GM23338 (cell line): ENCODE results near the gene TREML4. TPM values are rescaled to one million over a fixed set of nuclear protein-coding genes. Genes with fewer than 3 reads are reported as not detected.
A peak's percentile ranks its signal among the peaks of the same experiment; 100 is the strongest.

ENCODE experiments used
- ATAC-seq: fragments of 200-7000 bp; cut with Tn5 transposase; 3 replicates; pipeline ENCODE4 v1.9.1; 2020
- DNase-seq: peaks from one replicate; pipeline ENCODE4 v3.0.0-alpha.2; 2015; ENCODE audit warnings: low spot score
- H2AFZ ChIP-seq: fragments of 200-600 bp; sonication (generic); 2 replicates; pipeline ENCODE4 v1.8.0; 2016; ENCODE audit warnings: antibody characterized with exemption, mild to moderate bottlenecking, moderate library complexity
- H3F3A ChIP-seq: fragments of 200-600 bp; sonication (generic); replicated peaks from 2 replicates; pipeline ENCODE4 v1.8.0; 2017; ENCODE audit warnings: antibody characterized with exemption, mixed run types, low read depth
- H3K27ac ChIP-seq: fragments of 200-600 bp; sonication (generic); 2 replicates; pipeline ENCODE4 v1.6.1; 2016; ENCODE audit warnings: low read depth
- H3K27me3 ChIP-seq: fragments of 200-600 bp; sonication (generic); 2 replicates; pipeline ENCODE4 v1.8.0; 2016; ENCODE audit warnings: mild to moderate bottlenecking, mixed run types, moderate library complexity; ENCODE audit not compliant: insufficient read depth
- H3K36me3 ChIP-seq: fragments of 200-600 bp; sonication (generic); 2 replicates; pipeline ENCODE4 v1.8.0; 2016; ENCODE audit warnings: mild to moderate bottlenecking; ENCODE audit not compliant: insufficient read depth
- H3K4me1 ChIP-seq: fragments of 200-600 bp; sonication (generic); 2 replicates; pipeline ENCODE4 v1.8.0; 2016; ENCODE audit warnings: mild to moderate bottlenecking, moderate library complexity; ENCODE audit not compliant: insufficient read depth
- H3K4me2 ChIP-seq: fragments of 200-600 bp; sonication (generic); 2 replicates; pipeline ENCODE4 v1.7.1; 2017; ENCODE audit warnings: mixed run types
- H3K4me3 ChIP-seq: fragments of 200-600 bp; sonication (generic); 2 replicates; pipeline ENCODE4 v1.6.1; 2016; ENCODE audit warnings: mixed run types
- H3K79me2 ChIP-seq: fragments of 200-600 bp; sonication (generic); replicated peaks from 2 replicates; pipeline ENCODE4 v1.8.0; 2017; ENCODE audit warnings: mild to moderate bottlenecking; ENCODE audit not compliant: insufficient read depth
- H3K9me2 ChIP-seq: fragments of 200-600 bp; sonication (generic); 2 replicates; pipeline ENCODE4 v1.8.0; 2017; ENCODE audit not compliant: insufficient read depth
- H4K20me1 ChIP-seq: fragments of 200-600 bp; sonication (generic); replicated peaks from 2 replicates; pipeline ENCODE4 v1.8.0; 2017; ENCODE audit warnings: mild to moderate bottlenecking; ENCODE audit not compliant: insufficient read depth
- H3K27ac Mint-ChIP-seq: 2 replicates; pipeline ENCODE4 v1.8.0; 2020; ENCODE audit warnings: inconsistent platforms, mild to moderate bottlenecking, moderate library complexity, mixed read lengths
- H3K27me3 Mint-ChIP-seq: 3 replicates; pipeline ENCODE4 v1.8.0; 2022; ENCODE audit warnings: low read depth, mild to moderate bottlenecking, moderate library complexity, mixed read lengths, inconsistent platforms; ENCODE audit not compliant: insufficient read depth, poor library complexity
- H3K36me3 Mint-ChIP-seq: 3 replicates; pipeline ENCODE4 v1.8.0; 2021; ENCODE audit warnings: low read depth, mild to moderate bottlenecking, inconsistent platforms, moderate library complexity, mixed read lengths
- H3K4me1 Mint-ChIP-seq: 3 replicates; pipeline ENCODE4 v1.8.0; 2020; ENCODE audit warnings: mild to moderate bottlenecking, inconsistent platforms, mixed read lengths
- H3K4me3 Mint-ChIP-seq: 3 replicates; pipeline ENCODE4 v1.8.0; 2021; ENCODE audit warnings: moderate library complexity, mild to moderate bottlenecking, inconsistent platforms, mixed read lengths
- H3K9me3 Mint-ChIP-seq: 3 replicates; pipeline ENCODE4 v1.8.0; 2020; ENCODE audit warnings: moderate library complexity, mild to moderate bottlenecking, inconsistent platforms, mixed read lengths
- CTCF ChIP-seq, 2 experiments: fragments of 200-600 bp in 1 of 2; sonication (generic) in 1 of 2; conservative IDR thresholded peaks; 2 replicates each; pipeline versions ENCODE4 v1.5.1 to v1.6.1; 2016 to 2017; ENCODE audit warnings: antibody characterized with exemption in 2 of 2, low read depth in 2 of 2, mild to moderate bottlenecking in 2 of 2, moderate library complexity in 1 of 2
- ETS1 ChIP-seq: IDR thresholded peaks from 2 replicates; pipeline ENCODE4 v1.6.1; 2016; ENCODE audit warnings: antibody characterized with exemption
- EZH2 ChIP-seq: fragments of 200-600 bp; sonication (generic); IDR thresholded peaks from one replicate; pipeline ENCODE4 v1.8.0; 2017; ENCODE audit warnings: antibody characterized with exemption, mild to moderate bottlenecking, low read depth; ENCODE audit not compliant: unreplicated experiment
- NANOG ChIP-seq: IDR thresholded peaks from 2 replicates; pipeline ENCODE4 v1.6.1; 2016; ENCODE audit warnings: antibody characterized with exemption, borderline replicate concordance
- REST ChIP-seq: IDR thresholded peaks from one replicate; pipeline ENCODE4 v1.6.1; 2018; ENCODE audit warnings: antibody characterized with exemption; ENCODE audit not compliant: unreplicated experiment
- STAT1 ChIP-seq: IDR thresholded peaks from one replicate; pipeline ENCODE4 v1.6.1; 2016; ENCODE audit warnings: antibody characterized with exemption; ENCODE audit not compliant: unreplicated experiment
- ZNF114 ChIP-seq: fragments of 250-450 bp; sonication (Bioruptor Pico); IDR thresholded peaks from 2 replicates; pipeline ENCODE4 v1.5.0; 2020; ENCODE audit warnings: mild to moderate bottlenecking, moderate library complexity
- ZNF331 ChIP-seq: fragments of 250-450 bp; sonication (Bioruptor Pico); IDR thresholded peaks from 2 replicates; pipeline ENCODE4 v1.5.0; 2020; ENCODE audit warnings: low read depth, mild to moderate bottlenecking, moderate library complexity
- polyA plus RNA-seq: library from polyadenylated mRNA; unstranded; fragments of >200 nt; fragmentation: Nextera tagmentation; extraction: Ambion mirVana; gene quantifications from 2 replicates; pipeline ENCODE4 v1.2.1, GENCODE V29; 2016
- total RNA-seq: library from RNA; depleted of rRNA; stranded (reverse); fragments of >200 nt; shearing (Covaris generic); gene quantifications from 2 replicates; pipeline ENCODE4 v1.2.3, GENCODE V29; 2014

TREML4 gene
- total and polyA plus RNA-seq, 2 experiments from 2014 or later: not detected

- Mint-ChIP-seq H3K36me3 (no peaks in the 10 kb centered on the region; the same call in 2 of the 3 replicates), H3K4me1 (peaks cover 8% of the 10 kb centered on the region), H3K27ac (no peak overlapping the region; the same call in 1 of the 2 replicates), H3K27me3 (peaks cover 3% of the 10 kb centered on the region), H3K9me3 (no peaks in the 10 kb centered on the region), H3K4me3 (no peak overlapping the region)
- no peaks in the 10 kb centered on the region for H3K27me3 ChIP-seq
- H3K4me3 ChIP-seq: no peak overlapping the region
- no peaks in the 10 kb centered on the region for H4K20me1 ChIP-seq
- no peak overlapping the region for H3K4me2 ChIP-seq
- H3K79me2 ChIP-seq: no peaks in the 10 kb centered on the region
- no peaks in the 10 kb centered on the region for H3F3A ChIP-seq
- ATAC-seq (peak; percentile 93), DNase-seq (peak; percentile 52)
- H3K27ac ChIP-seq: no peak overlapping the region
- no peak overlapping the region for H2AFZ ChIP-seq
- TF ChIP-seq REST (no peak), CTCF (conservative IDR thresholded peaks at IDR 0.05; ENCODE audit: low read depth in 2 of 2) (peak; percentile 36 to 72), STAT1 (no peak)
- no peaks in the 10 kb centered on the region for H3K9me2 ChIP-seq
- H3K4me1 ChIP-seq: no peaks in the 10 kb centered on the region
- no peaks in the 10 kb centered on the region for H3K36me3 ChIP-seq
Observed at GRCh38 chr6:41228616-41229015, 467 bp downstream of the TREML4 start.

- H3K36me3 Mint-ChIP-seq: no peaks in the 10 kb centered on the region
- peaks cover 8% of the 10 kb centered on the region for H3K4me1 Mint-ChIP-seq
- H3F3A ChIP-seq: no peaks in the 10 kb centered on the region
- H3K4me2 ChIP-seq: no peak overlapping the region
- H3K27ac Mint-ChIP-seq: no peak overlapping the region
- H3K79me2 ChIP-seq: no peaks in the 10 kb centered on the region
- H3K27me3 ChIP-seq: no peaks in the 10 kb centered on the region
- no peaks in the 10 kb centered on the region for H3K9me3 Mint-ChIP-seq
- no peaks in the 10 kb centered on the region for H4K20me1 ChIP-seq
- no peak overlapping the region for H2AFZ ChIP-seq
- no peak overlapping the region for H3K4me3 Mint-ChIP-seq
- DNase-seq (no peak), ATAC-seq (no peak)
- H3K27ac ChIP-seq: no peak overlapping the region
- no peaks in the 10 kb centered on the region for H3K9me2 ChIP-seq
- no peaks in the 10 kb centered on the region for H3K4me1 ChIP-seq
- H3K4me3 ChIP-seq: no peak overlapping the region
- peaks cover 2% of the 10 kb centered on the region for H3K27me3 Mint-ChIP-seq
- no peaks in the 10 kb centered on the region for H3K36me3 ChIP-seq
- TF ChIP-seq CTCF (conservative IDR thresholded peaks at IDR 0.05; ENCODE audit: low read depth in 2 of 2) (no peak), STAT1 (no peak), NANOG (no peak), ETS1 (no peak), ZNF331 (CRISPR knock-in tag) (no peak), EZH2 (no peak), ZNF114 (CRISPR knock-in tag) (no peak)
Observed at GRCh38 chr6:41229721-41230120, 1.6 kb downstream of the TREML4 start.
